ENCODE results near the gene FRMD6. TPM values are rescaled to one million over a fixed set of nuclear protein-coding genes. Genes with fewer than 3 reads are reported as not detected.

The FRMD6 gene
- total RNA-seq, 1 experiment from 2014 or later, result 11.4 TPM

DNA sequence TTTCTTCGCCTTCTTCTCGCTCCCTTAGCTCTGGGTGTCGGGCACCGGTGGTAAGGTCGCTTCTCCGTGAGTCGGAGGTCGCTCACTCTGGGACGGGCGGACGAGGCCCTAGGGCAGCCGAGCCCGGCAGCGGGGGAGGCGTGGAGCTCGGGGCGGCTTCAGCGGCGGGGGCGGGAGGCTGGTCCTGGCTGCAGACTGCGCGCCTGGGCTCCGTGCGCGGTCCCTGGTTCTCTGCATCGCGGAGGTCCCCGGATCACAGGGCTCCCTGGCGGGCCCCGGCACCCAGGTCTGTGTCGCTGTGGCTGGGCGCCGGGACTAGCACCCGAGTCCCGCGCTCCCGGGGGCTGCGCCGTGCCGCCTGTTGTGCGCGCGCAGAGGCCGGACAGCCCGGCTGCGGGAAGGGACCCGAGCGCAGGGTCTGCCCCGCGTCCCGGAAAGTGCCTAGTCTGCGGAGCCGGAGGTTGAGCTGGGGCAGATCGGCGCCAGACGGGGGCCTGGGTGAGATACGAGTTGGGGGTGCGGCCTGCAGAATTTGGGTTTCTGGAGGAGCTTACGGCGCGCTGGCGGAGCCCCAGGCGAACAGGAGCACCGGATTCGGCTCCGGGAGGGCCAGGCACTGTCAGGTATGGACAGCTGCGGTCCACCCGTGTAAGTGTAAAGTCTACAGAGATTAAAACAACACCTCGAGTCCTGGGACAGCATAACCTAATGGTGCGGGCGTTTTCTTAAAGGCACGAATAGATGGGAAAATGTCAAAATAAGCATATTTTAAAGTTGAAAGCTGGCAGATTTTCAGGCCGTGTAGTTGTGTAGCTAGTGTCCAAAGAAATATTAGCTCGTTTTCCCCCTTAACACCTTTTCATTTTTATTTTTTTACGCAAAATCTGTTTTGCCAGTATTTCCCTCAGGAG lies 713 bp downstream of the FRMD6 start:
- peak overlapping the region; percentile 89 for H3K27ac ChIP-seq (ENCODE audit: low read depth, low read length)
- RAD21 ChIA-PET (ENCODE audit: low non-redundant PET in 1 of 2, low total read pairs in 2 of 2, uncharacterized antibody in 2 of 2, unreplicated experiment in 2 of 2), result interaction anchor here (0.6 to 1.4 kb wide), 3 partner anchors 124 to 362 kb away, joined by 3 read pairs; no protein-coding TSS in a partner anchor
- peak overlapping the region; percentile 71 for H2AFZ ChIP-seq (ENCODE audit: low read depth, low read length, poor library complexity, severe bottlenecking)
- no peaks in the 10 kb centered on the region for H3K27me3 ChIP-seq (ENCODE audit: insufficient read depth, low read length)
- H3K4me2 ChIP-seq (ENCODE audit: low read length), result peak overlapping the region; percentile 89
- no peaks in the 10 kb centered on the region for H4K20me1 ChIP-seq (ENCODE audit: insufficient read depth)
- POLR2A ChIA-PET, result interaction anchor here (0.9 to 1.3 kb wide), 5 partner anchors 8 to 46 kb away, joined by 3 to 7 read pairs (median 4); no protein-coding TSS in a partner anchor
- TF ChIP-seq ZFX (IDR thresholded peaks at IDR 0.05), result peak; percentile 18; the same call in 1 of the 2 replicates
- peak; percentile 69; the same call in 1 of the 2 replicates for TF ChIP-seq EGR1 (IDR thresholded peaks at IDR 0.05; ENCODE audit: low read depth)
- TF ChIP-seq CEBPB (IDR thresholded peaks at IDR 0.05; ENCODE audit: low read depth), result no peak
- ATAC-seq (peak; percentile 57), DNase-seq (ENCODE audit: low read depth, low spot score) (no peak)
- no TSS peak for BruUV-seq (replicated peaks)
- peaks cover 13 to 28% of the 10 kb centered on the region in 2 experiments for H3K4me1 ChIP-seq (ENCODE audit: control insufficient read depth in 1 of 2, insufficient read depth in 2 of 2, low read length in 2 of 2)
- no peaks in the 10 kb centered on the region for H3K9me3 ChIP-seq (ENCODE audit: control insufficient read depth in 1 of 2, insufficient read depth in 1 of 2, low read depth in 1 of 2, low read length in 2 of 2)
- no peaks in the 10 kb centered on the region for H3K36me3 ChIP-seq (ENCODE audit: control insufficient read depth in 1 of 2, insufficient read depth in 2 of 2, low read length in 2 of 2)
- peaks cover 18% of the 10 kb centered on the region for H3K79me2 ChIP-seq (ENCODE audit: insufficient read depth, low read length)
- CTCF ChIA-PET, result interaction anchor here (0.8 to 2.8 kb wide), 10 partner anchors 9 to 369 kb away, joined by 3 to 13 read pairs (median 4); no protein-coding TSS in a partner anchor
- peak overlapping the region; percentile 75 to 90 for H3K4me3 ChIP-seq (replicated peaks in 1 of 2; ENCODE audit: low read depth in 1 of 2, low read length in 2 of 2)
- no peaks in the 10 kb centered on the region for H3K9me2 ChIP-seq (ENCODE audit: insufficient read depth)
- intact Hi-C loops (cut with micrococcal nuclease), result loop anchor here (2.0 to 5.0 kb wide), 2 partner anchors 130 to 282 kb away; no protein-coding TSS in a partner anchor
- H3K9ac ChIP-seq (ENCODE audit: low read length), result peak overlapping the region; percentile 72

DNA sequence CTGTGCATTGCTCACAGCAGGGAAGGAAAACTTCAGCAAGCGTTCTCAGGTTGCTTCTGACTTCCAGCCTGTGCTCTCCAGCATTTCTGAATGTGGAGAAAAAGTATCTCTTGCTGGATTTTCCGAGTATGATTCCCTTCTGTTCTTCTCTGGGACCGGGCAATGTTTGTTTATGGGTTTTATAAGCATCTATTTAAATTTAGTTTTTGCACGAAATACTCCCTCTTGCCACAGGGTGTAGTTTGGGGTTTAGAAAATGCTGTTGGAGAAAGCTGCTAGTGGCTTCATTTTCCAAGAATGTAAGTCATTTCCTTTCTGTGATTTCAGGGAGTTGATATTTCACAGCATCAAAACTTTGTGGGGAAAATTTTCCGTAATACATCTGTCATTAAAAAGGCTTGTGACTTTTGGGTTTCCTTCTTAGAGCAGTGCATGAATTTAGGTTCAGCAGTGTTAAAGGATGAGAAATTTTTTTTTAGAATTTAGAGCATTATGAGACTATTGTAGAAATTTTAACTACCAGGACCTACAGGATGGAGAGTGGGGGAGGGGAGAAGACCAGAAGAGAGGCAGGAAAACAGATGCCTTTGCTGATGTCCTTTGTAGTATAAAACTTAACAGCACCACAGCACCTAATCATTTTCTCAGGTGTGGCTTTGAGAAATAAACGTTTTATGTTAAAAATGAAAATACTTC lies 1.5 kb downstream of the FRMD6 start:
- Histone ChIP-seq H3K9me2 (ENCODE audit: insufficient read depth) (no peaks in the 10 kb centered on the region), H4K20me1 (ENCODE audit: insufficient read depth) (no peaks in the 10 kb centered on the region), H3K9ac (ENCODE audit: low read length) (peak overlapping the region; percentile 72), H2AFZ (ENCODE audit: low read depth, low read length, poor library complexity, severe bottlenecking) (no peak overlapping the region), H3K4me3 (replicated peaks in 1 of 2; ENCODE audit: low read depth in 1 of 2, low read length in 2 of 2) (peak overlapping the region; percentile 75 to 90), H3K79me2 (ENCODE audit: insufficient read depth, low read length) (peaks cover 18% of the 10 kb centered on the region), H3K27ac (ENCODE audit: low read depth, low read length) (no peak overlapping the region), H3K36me3 (ENCODE audit: control insufficient read depth in 1 of 2, insufficient read depth in 2 of 2, low read length in 2 of 2) (no peaks in the 10 kb centered on the region), H3K27me3 (ENCODE audit: insufficient read depth, low read length) (no peaks in the 10 kb centered on the region), H3K4me1 (ENCODE audit: control insufficient read depth in 1 of 2, insufficient read depth in 2 of 2, low read length in 2 of 2) (peaks cover 13 to 28% of the 10 kb centered on the region in 2 experiments), H3K4me2 (ENCODE audit: low read length) (peak overlapping the region; percentile 89), H3K9me3 (ENCODE audit: control insufficient read depth in 1 of 2, insufficient read depth in 1 of 2, low read depth in 1 of 2, low read length in 2 of 2) (no peaks in the 10 kb centered on the region)
- ChIA-PET CTCF (interaction anchor here (1.0 to 2.8 kb wide), 4 partner anchors 10 to 370 kb away, joined by 3 to 13 read pairs (median 4); no protein-coding TSS in a partner anchor), POLR2A (interaction anchor here (1.1 kb wide), 1 partner anchor 10 kb away, joined by 3 read pairs; no protein-coding TSS in a partner anchor), RAD21 (ENCODE audit: low non-redundant PET in 1 of 2, low total read pairs in 2 of 2, uncharacterized antibody in 2 of 2, unreplicated experiment in 2 of 2) (interaction anchor here (0.6 to 0.7 kb wide), 2 partner anchors 123 to 363 kb away, joined by 3 read pairs; no protein-coding TSS in a partner anchor)
- ATAC-seq, result no peak
- DNase-seq (ENCODE audit: low read depth, low spot score), result no peak
- intact Hi-C loops (cut with micrococcal nuclease), result loop anchor here (2.0 to 5.0 kb wide), 2 partner anchors 129 to 282 kb away; no protein-coding TSS in a partner anchor
- no TSS peak for BruUV-seq (replicated peaks)
- no peak for TF ChIP-seq POLR2AphosphoS5 (IDR thresholded peaks at IDR 0.05; ENCODE audit: low read depth, low read length)
- no peak for TF ChIP-seq SRF (IDR thresholded peaks at IDR 0.05; ENCODE audit: low read depth)
- TF ChIP-seq, protein P1, sequence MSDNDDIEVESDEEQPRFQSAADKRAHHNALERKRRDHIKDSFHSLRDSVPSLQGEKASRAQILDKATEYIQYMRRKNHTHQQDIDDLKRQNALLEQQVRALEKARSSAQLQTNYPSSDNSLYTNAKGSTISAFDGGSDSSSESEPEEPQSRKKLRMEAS (IDR thresholded peaks at IDR 0.05), result no peak
- no peak for TF ChIP-seq SP1 (IDR thresholded peaks at IDR 0.05; ENCODE audit: low read depth)
- TF ChIP-seq JUND (IDR thresholded peaks at IDR 0.05), result no peak
- TF ChIP-seq CBX3 (IDR thresholded peaks at IDR 0.05; ENCODE audit: low read depth), result no peak
- TF ChIP-seq YY1 (IDR thresholded peaks at IDR 0.05; ENCODE audit: extremely low read depth, insufficient replicate concordance, low read depth, low read length), result no peak
- no peak for TF ChIP-seq SIN3A (IDR thresholded peaks at IDR 0.05; ENCODE audit: low read depth)
- no peak for TF ChIP-seq TCF7L2 (IDR thresholded peaks at IDR 0.05; ENCODE audit: borderline replicate concordance, extremely low read depth, insufficient read depth, insufficient read length)
- no peak for TF ChIP-seq CEBPB (IDR thresholded peaks at IDR 0.05; ENCODE audit: low read depth)
- TF ChIP-seq EZH2 (IDR thresholded peaks at IDR 0.05), result no peak
- TF ChIP-seq, protein P2, sequence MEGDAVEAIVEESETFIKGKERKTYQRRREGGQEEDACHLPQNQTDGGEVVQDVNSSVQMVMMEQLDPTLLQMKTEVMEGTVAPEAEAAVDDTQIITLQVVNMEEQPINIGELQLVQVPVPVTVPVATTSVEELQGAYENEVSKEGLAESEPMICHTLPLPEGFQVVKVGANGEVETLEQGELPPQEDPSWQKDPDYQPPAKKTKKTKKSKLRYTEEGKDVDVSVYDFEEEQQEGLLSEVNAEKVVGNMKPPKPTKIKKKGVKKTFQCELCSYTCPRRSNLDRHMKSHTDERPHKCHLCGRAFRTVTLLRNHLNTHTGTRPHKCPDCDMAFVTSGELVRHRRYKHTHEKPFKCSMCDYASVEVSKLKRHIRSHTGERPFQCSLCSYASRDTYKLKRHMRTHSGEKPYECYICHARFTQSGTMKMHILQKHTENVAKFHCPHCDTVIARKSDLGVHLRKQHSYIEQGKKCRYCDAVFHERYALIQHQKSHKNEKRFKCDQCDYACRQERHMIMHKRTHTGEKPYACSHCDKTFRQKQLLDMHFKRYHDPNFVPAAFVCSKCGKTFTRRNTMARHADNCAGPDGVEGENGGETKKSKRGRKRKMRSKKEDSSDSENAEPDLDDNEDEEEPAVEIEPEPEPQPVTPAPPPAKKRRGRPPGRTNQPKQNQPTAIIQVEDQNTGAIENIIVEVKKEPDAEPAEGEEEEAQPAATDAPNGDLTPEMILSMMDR (IDR thresholded peaks at IDR 0.05 in 2 of 3, conservative IDR thresholded peaks at IDR 0.05 in 1 of 3; ENCODE audit: borderline replicate concordance in 1 of 3, insufficient read depth in 1 of 3, low read depth in 2 of 3, low read length in 2 of 3), result peak; percentile 16 to 27 (median 20); a peak in 1 of 6 replicates
- peak; percentile 47 for TF ChIP-seq RAD21 (IDR thresholded peaks at IDR 0.05; ENCODE audit: low read depth)
- TF ChIP-seq EZH2phosphoT487 (IDR thresholded peaks at IDR 0.05; ENCODE audit: borderline replicate concordance), result no peak

Measured in HCT116 (cell line).